ENCODE results near the gene LHPP. TPM values are rescaled to one million over a fixed set of nuclear protein-coding genes. Genes with fewer than 3 reads are reported as not detected.

LHPP gene
- total RNA-seq, 1 donor from 2014 or later = 18.8 TPM

- Mint-ChIP-seq H3K9me3 (ENCODE audit: unreplicated experiment) (no peaks in the 10 kb centered on the region), H3K4me1 (ENCODE audit: unreplicated experiment) (peaks cover 12% of the 10 kb centered on the region), H3K27ac (ENCODE audit: unreplicated experiment) (no peak overlapping the region), H3K4me3 (ENCODE audit: unreplicated experiment) (no peak overlapping the region), H3K27me3 (ENCODE audit: unreplicated experiment) (no peaks in the 10 kb centered on the region), H3K36me3 (ENCODE audit: unreplicated experiment) (no peaks in the 10 kb centered on the region)
- DNase-seq (ENCODE audit: extremely low spot score, unreplicated experiment) = no peak
- no peak for TF ChIP-seq CTCF (IDR thresholded peaks at IDR 0.05)
Observed at GRCh38 chr10:124637091-124637700, 175.6 kb downstream of the LHPP start.

DNA sequence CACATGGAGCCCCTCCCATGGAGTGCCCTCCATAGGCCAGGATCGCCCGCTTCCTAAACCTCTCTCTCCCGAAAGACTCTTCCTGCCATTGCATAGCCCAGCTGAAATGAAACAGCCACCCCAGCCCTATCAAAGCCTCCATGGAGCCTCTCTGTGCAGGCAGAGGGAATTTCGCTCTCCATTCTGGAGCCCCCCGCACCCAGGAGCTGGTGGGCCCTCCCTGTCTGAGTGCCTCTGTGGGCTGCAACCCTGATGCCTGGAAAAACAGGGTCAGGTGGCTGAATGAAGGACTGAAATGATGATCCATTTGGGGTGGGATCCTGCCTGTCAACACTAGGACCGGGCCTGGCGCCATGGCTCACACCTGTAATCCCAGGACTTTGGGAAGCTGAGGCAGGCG lies 176.1 kb downstream of the LHPP start:
- no peak overlapping the region for H3K4me3 Mint-ChIP-seq (ENCODE audit: unreplicated experiment)
- H3K27me3 Mint-ChIP-seq (ENCODE audit: unreplicated experiment) = no peaks in the 10 kb centered on the region
- H3K27ac Mint-ChIP-seq (ENCODE audit: unreplicated experiment) = no peak overlapping the region
- no peaks in the 10 kb centered on the region for H3K9me3 Mint-ChIP-seq (ENCODE audit: unreplicated experiment)
- no peaks in the 10 kb centered on the region for H3K36me3 Mint-ChIP-seq (ENCODE audit: unreplicated experiment)
- DNase-seq (ENCODE audit: extremely low spot score, unreplicated experiment) = no peak
- TF ChIP-seq CTCF (IDR thresholded peaks at IDR 0.05) = no peak
- H3K4me1 Mint-ChIP-seq (ENCODE audit: unreplicated experiment) = peaks cover 12% of the 10 kb centered on the region

DNA sequence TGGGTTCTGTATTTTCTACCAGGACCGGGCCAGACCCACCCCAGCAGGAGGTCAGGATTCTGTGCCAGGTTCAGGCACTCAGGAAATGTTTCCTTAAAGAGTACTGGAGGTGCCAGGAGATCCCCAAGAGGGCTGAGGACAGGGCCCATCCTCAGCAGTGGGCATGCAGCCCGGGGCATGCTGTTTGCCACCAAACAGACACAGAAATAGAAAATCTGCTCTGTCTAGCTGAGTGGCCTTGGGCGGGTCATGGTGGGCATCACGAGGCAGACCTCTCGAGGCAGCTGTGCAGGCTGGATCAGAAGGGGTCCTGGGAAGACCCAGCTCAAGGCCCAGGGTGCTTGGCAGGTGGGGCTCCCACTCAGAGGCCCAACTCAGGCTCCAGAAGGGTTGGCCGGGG lies 177.6 kb downstream of the LHPP start:
- DNase-seq (ENCODE audit: extremely low spot score, unreplicated experiment) = no peak
- no peak for TF ChIP-seq CTCF (IDR thresholded peaks at IDR 0.05)
- Mint-ChIP-seq H3K4me3 (ENCODE audit: unreplicated experiment) (no peak overlapping the region), H3K27me3 (ENCODE audit: unreplicated experiment) (no peaks in the 10 kb centered on the region), H3K27ac (ENCODE audit: unreplicated experiment) (no peak overlapping the region), H3K4me1 (ENCODE audit: unreplicated experiment) (peaks cover 12% of the 10 kb centered on the region), H3K9me3 (ENCODE audit: unreplicated experiment) (no peaks in the 10 kb centered on the region), H3K36me3 (ENCODE audit: unreplicated experiment) (no peaks in the 10 kb centered on the region)

DNA sequence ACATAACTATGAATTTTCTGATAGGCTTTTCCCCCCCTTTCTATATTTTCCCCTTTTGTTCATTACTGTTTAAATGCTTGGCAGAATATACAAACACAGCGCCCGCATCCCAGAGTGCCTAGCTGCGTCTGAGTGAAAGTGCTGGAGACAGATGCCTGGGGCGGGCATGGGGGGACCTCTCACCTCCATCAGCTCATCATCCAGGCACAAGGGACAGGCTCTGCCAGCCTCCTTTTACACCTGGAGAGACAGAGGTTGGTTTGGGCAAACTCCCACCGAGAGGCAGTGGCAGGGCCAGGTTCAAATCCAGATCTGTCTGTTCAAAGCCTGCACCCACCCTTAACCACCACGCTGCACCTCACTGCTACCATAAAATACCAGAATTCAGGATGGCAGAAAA lies 178.0 kb downstream of the LHPP start:
- H3K4me3 Mint-ChIP-seq (ENCODE audit: unreplicated experiment) = no peak overlapping the region
- no peaks in the 10 kb centered on the region for H3K27me3 Mint-ChIP-seq (ENCODE audit: unreplicated experiment)
- DNase-seq (ENCODE audit: extremely low spot score, unreplicated experiment) = no peak
- no peaks in the 10 kb centered on the region for H3K36me3 Mint-ChIP-seq (ENCODE audit: unreplicated experiment)
- no peak for TF ChIP-seq CTCF (IDR thresholded peaks at IDR 0.05)
- H3K27ac Mint-ChIP-seq (ENCODE audit: unreplicated experiment) = no peak overlapping the region
- peaks cover 12% of the 10 kb centered on the region for H3K4me1 Mint-ChIP-seq (ENCODE audit: unreplicated experiment)
- H3K9me3 Mint-ChIP-seq (ENCODE audit: unreplicated experiment) = no peaks in the 10 kb centered on the region

- no peaks in the 10 kb centered on the region for H3K36me3 Mint-ChIP-seq (ENCODE audit: unreplicated experiment)
- no peak for TF ChIP-seq CTCF (IDR thresholded peaks at IDR 0.05)
- no peak overlapping the region for H3K4me3 Mint-ChIP-seq (ENCODE audit: unreplicated experiment)
- no peaks in the 10 kb centered on the region for H3K9me3 Mint-ChIP-seq (ENCODE audit: unreplicated experiment)
- no peak overlapping the region for H3K27ac Mint-ChIP-seq (ENCODE audit: unreplicated experiment)
- peaks cover 12% of the 10 kb centered on the region for H3K4me1 Mint-ChIP-seq (ENCODE audit: unreplicated experiment)
- no peak for DNase-seq (ENCODE audit: extremely low spot score, unreplicated experiment)
- no peaks in the 10 kb centered on the region for H3K27me3 Mint-ChIP-seq (ENCODE audit: unreplicated experiment)
Observed at GRCh38 chr10:124640056-124640455, 178.4 kb downstream of the LHPP start.

Data from osteocyte (in vitro differentiated cells).